ENCODE measurements around the gene MAD2L2. TPM values are rescaled to one million over a fixed set of nuclear protein-coding genes. Genes with fewer than 3 reads are reported as not detected.

MAD2L2 gene
- total RNA-seq, 1 donor from 2014 or later: 28.0 TPM

DNA sequence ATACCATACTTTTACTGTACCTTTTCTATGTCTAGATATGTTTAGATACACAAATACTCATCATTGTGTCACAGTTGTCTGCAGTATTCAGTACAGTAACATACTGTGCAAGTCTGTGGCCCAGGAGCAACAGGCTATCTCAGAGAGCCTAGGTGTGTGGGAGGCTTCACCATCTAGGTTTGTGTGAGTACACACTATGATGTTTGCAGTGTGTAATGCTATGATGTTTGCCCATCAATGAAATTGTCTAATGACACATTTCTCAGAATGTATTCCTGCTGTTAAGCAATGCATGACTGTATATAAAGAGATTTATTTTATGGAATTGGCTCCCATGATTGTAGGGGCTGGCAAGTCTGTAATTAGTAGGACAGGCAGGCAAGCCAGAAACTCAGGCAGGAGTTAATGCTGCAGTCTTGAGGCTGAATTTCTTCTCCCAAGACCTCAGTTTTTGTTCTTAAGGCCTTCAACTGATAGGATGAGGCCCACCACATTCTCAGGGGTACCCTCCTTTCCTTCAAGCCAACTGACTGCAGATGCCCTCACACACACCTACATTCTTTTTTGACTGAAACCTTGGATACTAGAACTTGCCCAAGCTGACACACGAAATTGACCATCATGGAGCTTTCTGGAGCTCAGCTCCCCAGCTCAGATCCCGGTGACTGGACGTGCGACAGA is 47.3 kb upstream of the MAD2L2 start:
- no peak overlapping the region for H3K4me3 Mint-ChIP-seq (ENCODE audit: unreplicated experiment)

DNA sequence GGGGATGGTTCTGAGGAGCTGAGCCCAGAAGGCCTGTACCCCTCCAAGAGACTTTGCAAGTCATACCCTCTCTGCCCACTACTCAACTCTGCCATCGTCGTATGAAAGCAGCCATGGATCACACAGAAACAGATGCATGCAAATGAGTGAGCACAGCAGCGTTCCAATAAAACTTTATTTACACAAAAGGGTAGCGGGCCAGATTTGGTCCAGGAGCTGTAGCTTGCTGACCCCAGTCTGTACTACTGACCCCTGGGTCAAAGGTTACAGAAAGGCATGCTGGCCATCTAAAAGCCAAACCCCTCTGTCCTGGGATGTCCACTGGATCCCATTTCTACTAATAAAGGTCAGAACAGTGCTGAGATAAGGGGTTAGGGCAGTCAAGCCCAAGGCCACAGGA is 46.2 kb upstream of the MAD2L2 start:
- H3K9me3 Mint-ChIP-seq (ENCODE audit: unreplicated experiment): no peaks in the 10 kb centered on the region
- no peaks in the 10 kb centered on the region for H3K36me3 Mint-ChIP-seq (ENCODE audit: low read depth, unreplicated experiment)

More for the DNA sequence above, 47.3 kb upstream of the MAD2L2 start:
- no peaks in the 10 kb centered on the region for H3K36me3 Mint-ChIP-seq (ENCODE audit: low read depth, unreplicated experiment)
- H3K4me1 Mint-ChIP-seq (ENCODE audit: unreplicated experiment): peaks cover 23% of the 10 kb centered on the region
- no peak overlapping the region for H3K27ac Mint-ChIP-seq (ENCODE audit: unreplicated experiment)
- H3K27me3 Mint-ChIP-seq (ENCODE audit: unreplicated experiment): peaks cover 4% of the 10 kb centered on the region
- no peak for DNase-seq (ENCODE audit: low spot score)
- no peaks in the 10 kb centered on the region for H3K9me3 Mint-ChIP-seq (ENCODE audit: unreplicated experiment)
- TF ChIP-seq, protein P1, sequence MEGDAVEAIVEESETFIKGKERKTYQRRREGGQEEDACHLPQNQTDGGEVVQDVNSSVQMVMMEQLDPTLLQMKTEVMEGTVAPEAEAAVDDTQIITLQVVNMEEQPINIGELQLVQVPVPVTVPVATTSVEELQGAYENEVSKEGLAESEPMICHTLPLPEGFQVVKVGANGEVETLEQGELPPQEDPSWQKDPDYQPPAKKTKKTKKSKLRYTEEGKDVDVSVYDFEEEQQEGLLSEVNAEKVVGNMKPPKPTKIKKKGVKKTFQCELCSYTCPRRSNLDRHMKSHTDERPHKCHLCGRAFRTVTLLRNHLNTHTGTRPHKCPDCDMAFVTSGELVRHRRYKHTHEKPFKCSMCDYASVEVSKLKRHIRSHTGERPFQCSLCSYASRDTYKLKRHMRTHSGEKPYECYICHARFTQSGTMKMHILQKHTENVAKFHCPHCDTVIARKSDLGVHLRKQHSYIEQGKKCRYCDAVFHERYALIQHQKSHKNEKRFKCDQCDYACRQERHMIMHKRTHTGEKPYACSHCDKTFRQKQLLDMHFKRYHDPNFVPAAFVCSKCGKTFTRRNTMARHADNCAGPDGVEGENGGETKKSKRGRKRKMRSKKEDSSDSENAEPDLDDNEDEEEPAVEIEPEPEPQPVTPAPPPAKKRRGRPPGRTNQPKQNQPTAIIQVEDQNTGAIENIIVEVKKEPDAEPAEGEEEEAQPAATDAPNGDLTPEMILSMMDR (IDR thresholded peaks at IDR 0.05; ENCODE audit: unreplicated experiment): no peak

DNA sequence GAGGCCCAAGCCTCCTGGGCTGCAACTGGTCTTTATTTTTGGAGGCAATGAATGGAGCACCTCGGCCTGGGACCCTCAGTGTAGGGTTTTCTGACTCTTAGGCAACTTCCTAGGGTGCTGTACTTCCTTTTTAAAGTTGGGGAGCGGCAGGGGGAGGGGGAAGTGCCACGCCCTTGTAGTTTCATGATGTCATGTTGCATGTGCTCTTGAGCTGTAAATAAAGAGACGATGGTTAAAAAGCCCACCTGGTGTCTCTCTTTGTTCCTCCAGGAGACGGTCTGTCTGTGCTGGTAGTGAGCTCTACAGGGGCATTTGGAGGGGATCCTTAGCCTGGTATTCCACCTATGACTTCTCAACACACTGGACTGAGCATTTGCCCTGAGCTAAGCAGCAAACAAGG is 44.7 kb upstream of the MAD2L2 start:
- no peaks in the 10 kb centered on the region for H3K36me3 Mint-ChIP-seq (ENCODE audit: low read depth, unreplicated experiment)
- no peak overlapping the region for H3K4me3 Mint-ChIP-seq (ENCODE audit: unreplicated experiment)
- TF ChIP-seq, protein P1 (IDR thresholded peaks at IDR 0.05; ENCODE audit: unreplicated experiment): no peak
- no peaks in the 10 kb centered on the region for H3K9me3 Mint-ChIP-seq (ENCODE audit: unreplicated experiment)
- peaks cover 12% of the 10 kb centered on the region for H3K4me1 Mint-ChIP-seq (ENCODE audit: unreplicated experiment)
- no peak for DNase-seq (ENCODE audit: low spot score)
- no peaks in the 10 kb centered on the region for H3K27me3 Mint-ChIP-seq (ENCODE audit: unreplicated experiment)
- H3K27ac Mint-ChIP-seq (ENCODE audit: unreplicated experiment): no peak overlapping the region

More for the DNA sequence above, 46.2 kb upstream of the MAD2L2 start:
- Mint-ChIP-seq H3K4me3 (ENCODE audit: unreplicated experiment) (no peak overlapping the region), H3K4me1 (ENCODE audit: unreplicated experiment) (peaks cover 23% of the 10 kb centered on the region), H3K27me3 (ENCODE audit: unreplicated experiment) (peaks cover 3% of the 10 kb centered on the region), H3K27ac (ENCODE audit: unreplicated experiment) (no peak overlapping the region)
- DNase-seq (ENCODE audit: low spot score): no peak
- TF ChIP-seq, protein P1 (IDR thresholded peaks at IDR 0.05; ENCODE audit: unreplicated experiment): no peak

DNA sequence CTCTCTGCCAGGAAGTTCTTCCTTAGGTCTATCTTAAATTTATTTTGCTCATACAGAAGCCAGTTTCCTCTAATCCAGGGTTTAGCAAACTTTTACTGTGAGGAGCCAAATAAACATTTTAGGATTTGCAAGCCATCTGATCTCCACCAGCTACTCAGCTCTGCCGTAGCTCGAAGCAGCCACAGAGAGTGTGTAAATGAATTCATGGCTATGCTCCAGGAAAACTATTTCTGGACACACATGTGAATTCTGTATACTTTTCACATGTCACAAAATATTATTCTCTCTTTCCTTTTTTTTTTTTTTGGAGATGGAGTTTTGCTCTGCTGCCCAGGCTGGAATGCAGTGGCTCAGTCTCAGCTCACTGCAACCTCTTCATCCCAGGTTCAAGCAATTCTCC is 41.6 kb upstream of the MAD2L2 start:
- Mint-ChIP-seq H3K36me3 (ENCODE audit: low read depth, unreplicated experiment) (no peaks in the 10 kb centered on the region), H3K27ac (ENCODE audit: unreplicated experiment) (no peak overlapping the region), H3K27me3 (ENCODE audit: unreplicated experiment) (no peaks in the 10 kb centered on the region), H3K9me3 (ENCODE audit: unreplicated experiment) (no peaks in the 10 kb centered on the region), H3K4me3 (ENCODE audit: unreplicated experiment) (no peak overlapping the region), H3K4me1 (ENCODE audit: unreplicated experiment) (no peaks in the 10 kb centered on the region)
- no peak for DNase-seq (ENCODE audit: low spot score)
- TF ChIP-seq, protein P1 (IDR thresholded peaks at IDR 0.05; ENCODE audit: unreplicated experiment): no peak

DNA sequence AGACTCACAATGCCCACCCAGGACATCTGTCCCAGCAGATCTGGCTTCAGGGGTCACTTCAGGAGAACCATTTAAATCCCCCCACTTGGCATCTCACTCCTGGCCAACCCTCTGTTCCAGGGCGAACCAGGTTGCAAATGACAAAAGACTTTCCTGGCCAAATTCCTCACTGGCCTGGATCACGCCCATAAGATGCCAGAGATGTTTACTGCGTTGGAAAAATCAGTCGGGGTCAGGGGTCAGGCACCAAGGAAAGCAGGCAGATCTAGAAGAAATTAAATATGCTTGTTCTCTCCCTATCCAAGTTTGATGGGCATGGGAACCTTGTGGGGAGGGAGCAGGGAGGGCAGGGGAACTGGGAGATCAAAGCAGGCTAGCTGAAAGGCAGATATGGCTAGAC is 40.4 kb upstream of the MAD2L2 start:
- DNase-seq (ENCODE audit: low spot score): no peak
- Mint-ChIP-seq H3K9me3 (ENCODE audit: unreplicated experiment) (no peaks in the 10 kb centered on the region), H3K36me3 (ENCODE audit: low read depth, unreplicated experiment) (no peaks in the 10 kb centered on the region), H3K4me1 (ENCODE audit: unreplicated experiment) (no peaks in the 10 kb centered on the region), H3K27me3 (ENCODE audit: unreplicated experiment) (no peaks in the 10 kb centered on the region), H3K27ac (ENCODE audit: unreplicated experiment) (no peak overlapping the region), H3K4me3 (ENCODE audit: unreplicated experiment) (no peak overlapping the region)
- TF ChIP-seq, protein P1 (IDR thresholded peaks at IDR 0.05; ENCODE audit: unreplicated experiment): no peak
